Body of pancreas (tissue), 4 donors: ENCODE measurements around the gene UPF3B.

Source experiments
- CTCF ChIP-seq, 7 experiments: fragments of 450-650 bp in 4 of 7; fragments of 200-600 bp in 3 of 7; sonication (generic) in 3 of 7; IDR thresholded peaks; one replicate each; pipeline ENCODE4 v1.5.1; 2016 to 2019; ENCODE audit warnings: antibody characterized with exemption in 7 of 7
- POLR2A ChIP-seq, 3 donors: fragments of 450-650 bp; IDR thresholded peaks; one replicate each; pipeline ENCODE4 v1.6.1; 2016; ENCODE audit warnings: antibody characterized with exemption in 3 of 3, mild to moderate bottlenecking in 2 of 3

GRCh38 chrX:119880552-119881437 is 28.0 kb upstream of the UPF3B start:
- TF ChIP-seq CTCF (IDR thresholded peaks at IDR 0.05) = peak; percentile 26 to 65 (median 57)
- no peak for TF ChIP-seq POLR2A (IDR thresholded peaks at IDR 0.05)
